Lung (tissue), 12 donors: Measurements from ENCODE around the gene SLC26A9. TPM values are rescaled to one million over a fixed set of nuclear protein-coding genes. Genes with fewer than 3 reads are reported as not detected.

Experiments
- ATAC-seq: fragments of 200-7000 bp; cut with Tn5 transposase; one replicate; pipeline ENCODE4 v1.9.1; 2020; ENCODE audit warnings: moderate number of reproducible peaks; ENCODE audit not compliant: insufficient read depth, low FRiP score
- DNase-seq, 3 donors: peaks; one replicate each; pipeline ENCODE4 v3.0.0-alpha.2; 2013 to 2017
- H3K27ac ChIP-seq, 2 donors: one replicate each; pipeline ENCODE4 v1.5.1; 2013; ENCODE audit warnings: mild to moderate bottlenecking in 2 of 2, moderate library complexity in 2 of 2, control low read depth in 1 of 2, inconsistent platforms in 1 of 2, low read depth in 1 of 2, low read length in 1 of 2
- H3K27me3 ChIP-seq, 3 donors: one replicate each; pipeline ENCODE4 v1.5.1; 2013; ENCODE audit warnings: low read length in 2 of 3; ENCODE audit not compliant: control insufficient read depth in 3 of 3, insufficient read depth in 3 of 3
- H3K36me3 ChIP-seq, 4 donors: one replicate each; pipeline ENCODE4 v1.5.1; 2013; ENCODE audit warnings: low read length in 4 of 4, mild to moderate bottlenecking in 1 of 4, moderate library complexity in 1 of 4; ENCODE audit not compliant: control insufficient read depth in 4 of 4, insufficient read depth in 4 of 4
- H3K4me1 ChIP-seq, 5 donors: one replicate each; pipeline ENCODE4 v1.5.1; 2013; ENCODE audit warnings: low read length in 5 of 5, mild to moderate bottlenecking in 2 of 5, moderate library complexity in 1 of 5; ENCODE audit not compliant: control insufficient read depth in 5 of 5, insufficient read depth in 5 of 5
- H3K4me3 ChIP-seq: one replicate; pipeline ENCODE4 v1.5.1; 2013; ENCODE audit warnings: mild to moderate bottlenecking, control low read depth, moderate library complexity
- H3K9ac ChIP-seq, 2 donors: one replicate each; pipeline ENCODE4 v1.5.1; 2013; ENCODE audit warnings: low read length in 2 of 2, control low read depth in 1 of 2; ENCODE audit not compliant: insufficient read depth in 1 of 2
- H3K9me3 ChIP-seq, 4 donors: one replicate each; pipeline ENCODE4 v1.5.1; 2013; ENCODE audit warnings: low read length in 3 of 4, mild to moderate bottlenecking in 1 of 4, moderate library complexity in 1 of 4; ENCODE audit not compliant: control insufficient read depth in 4 of 4, insufficient read depth in 3 of 4
- WGBS, 2 donors: extraction: QIAGEN DNeasy Blood & Tissue Kit; methylation state at CpG; one replicate each; pipeline ENCODE4 v1.1.7; 2013; 5-methylcytosine and 5-hydroxymethylcytosine counted together
- polyA plus RNA-seq, 2 donors: library from polyadenylated mRNA; stranded (reverse); fragments of 200-250 nt; gene quantifications; one replicate each; pipeline ENCODE4 v1.2.1, GENCODE V29; 2013
- total RNA-seq, 2 donors: library from RNA; depleted of rRNA in 1 of 2; stranded (reverse); fragments of >200 nt in 1 of 2; gene quantifications; one replicate each; pipeline ENCODE4 v1.2.1, GENCODE V29; 2014 to 2021
- TF ChIP-seq, protein P1 (sequence below): IDR thresholded peaks from 2 replicates; pipeline ENCODE4 v1.5.1; 2012; ENCODE audit warnings: mild to moderate bottlenecking; ENCODE audit errors: control extremely low read depth, extremely low read depth
- donor health status: control.
- donor health status: control.
- donor health status: Bipolar disorder and iron deficiency.
- donor health status: healthy.
- donor health status: DM: yes; HTN: yes; CAD: no.

Gene SLC26A9
- total and polyA plus RNA-seq, 4 donors, result 0.14 to 30.3 (median 15.8) TPM

DNA sequence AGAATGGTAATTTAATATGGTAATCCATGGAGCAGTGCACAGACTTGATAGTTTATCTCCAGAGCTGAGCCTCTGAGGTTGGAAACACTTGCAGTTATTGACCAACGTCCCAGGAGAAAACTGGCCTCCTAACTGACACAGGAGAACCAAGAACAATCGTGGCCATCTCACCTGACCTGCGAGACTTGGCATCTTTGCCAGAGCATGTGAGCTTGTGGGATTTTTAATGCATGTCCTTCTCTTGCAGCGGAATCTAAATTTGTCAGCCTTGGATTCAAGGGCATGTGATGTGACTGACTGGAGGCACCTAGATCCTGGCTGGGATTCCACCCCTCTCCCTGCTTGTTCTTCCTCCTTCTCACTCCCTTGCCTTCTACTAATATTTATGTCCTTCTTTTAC, 27.8 kb upstream of the SLC26A9 start:
- Histone ChIP-seq H3K27me3 (no peaks in the 10 kb centered on the region), H3K9me3 (peaks cover 0 to 8% (median 0%) of the 10 kb centered on the region in 4 donors), H3K27ac (no peak overlapping the region), H3K36me3 (no peaks in the 10 kb centered on the region), H3K4me3 (no peak overlapping the region), H3K4me1 (peaks cover 0 to 5% (median 0%) of the 10 kb centered on the region in 5 donors), H3K9ac (no peak overlapping the region)
- WGBS, 2 donors, result 86 to 92% methylated on average over 4 of the region's 4 CpGs
- no peak for ATAC-seq
- TF ChIP-seq, protein P1, sequence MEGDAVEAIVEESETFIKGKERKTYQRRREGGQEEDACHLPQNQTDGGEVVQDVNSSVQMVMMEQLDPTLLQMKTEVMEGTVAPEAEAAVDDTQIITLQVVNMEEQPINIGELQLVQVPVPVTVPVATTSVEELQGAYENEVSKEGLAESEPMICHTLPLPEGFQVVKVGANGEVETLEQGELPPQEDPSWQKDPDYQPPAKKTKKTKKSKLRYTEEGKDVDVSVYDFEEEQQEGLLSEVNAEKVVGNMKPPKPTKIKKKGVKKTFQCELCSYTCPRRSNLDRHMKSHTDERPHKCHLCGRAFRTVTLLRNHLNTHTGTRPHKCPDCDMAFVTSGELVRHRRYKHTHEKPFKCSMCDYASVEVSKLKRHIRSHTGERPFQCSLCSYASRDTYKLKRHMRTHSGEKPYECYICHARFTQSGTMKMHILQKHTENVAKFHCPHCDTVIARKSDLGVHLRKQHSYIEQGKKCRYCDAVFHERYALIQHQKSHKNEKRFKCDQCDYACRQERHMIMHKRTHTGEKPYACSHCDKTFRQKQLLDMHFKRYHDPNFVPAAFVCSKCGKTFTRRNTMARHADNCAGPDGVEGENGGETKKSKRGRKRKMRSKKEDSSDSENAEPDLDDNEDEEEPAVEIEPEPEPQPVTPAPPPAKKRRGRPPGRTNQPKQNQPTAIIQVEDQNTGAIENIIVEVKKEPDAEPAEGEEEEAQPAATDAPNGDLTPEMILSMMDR, result no peak
- DNase-seq, result no peak

DNA sequence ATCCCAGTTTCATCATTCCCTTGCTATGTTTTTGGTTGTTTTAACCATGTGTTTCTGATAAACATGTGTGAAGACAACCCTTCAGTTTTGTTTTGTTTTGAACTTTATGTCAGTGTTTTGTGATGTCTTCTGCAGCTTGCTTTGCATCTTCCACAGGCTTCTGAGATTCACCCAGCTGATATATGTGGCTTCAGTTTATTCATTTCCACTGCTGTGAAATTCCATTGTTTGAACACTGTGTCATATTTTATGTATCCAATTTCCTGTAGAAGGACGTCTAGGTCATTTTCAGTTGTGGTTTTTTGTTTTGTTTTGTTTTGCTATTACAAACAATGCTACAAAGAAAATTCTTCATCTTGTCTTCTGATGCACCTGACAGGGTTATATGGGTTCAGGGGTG, 27.2 kb upstream of the SLC26A9 start:
- Histone ChIP-seq H3K4me1 (peaks cover 0 to 4% (median 0%) of the 10 kb centered on the region in 5 donors), H3K27me3 (no peaks in the 10 kb centered on the region), H3K9me3 (peaks cover 0 to 8% (median 0%) of the 10 kb centered on the region in 4 donors), H3K27ac (no peak overlapping the region), H3K4me3 (no peak overlapping the region), H3K36me3 (no peaks in the 10 kb centered on the region), H3K9ac (no peak overlapping the region)
- WGBS, 2 donors, result 18 to 37% methylated on average over 1 of the region's 1 CpG
- TF ChIP-seq, protein P1, result no peak
- ATAC-seq, result no peak
- DNase-seq, result no peak

DNA sequence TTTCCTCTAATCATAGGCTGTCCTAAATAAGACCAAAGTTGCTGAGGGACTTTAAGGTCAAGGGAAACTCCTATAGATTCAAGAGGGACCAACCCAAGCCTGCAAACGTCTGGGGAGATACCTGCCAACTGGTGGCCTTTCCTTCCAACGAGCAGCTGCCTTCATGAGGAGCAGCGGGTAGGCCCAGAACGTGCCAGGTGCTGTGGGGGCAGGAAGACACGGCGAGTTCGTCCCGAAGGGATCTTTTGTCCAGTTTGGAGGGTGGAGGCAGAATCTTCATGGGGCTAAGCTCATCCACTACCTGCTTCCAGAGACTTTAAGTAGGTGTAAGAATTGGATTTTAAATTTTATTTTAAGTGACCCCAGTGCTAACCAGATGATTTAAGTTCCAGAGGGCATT, 26.0 kb upstream of the SLC26A9 start:
- Histone ChIP-seq H3K27ac (no peak overlapping the region), H3K4me1 (peaks cover 0 to 3% (median 0%) of the 10 kb centered on the region in 5 donors), H3K9me3 (peaks cover 0 to 5% (median 0%) of the 10 kb centered on the region in 4 donors), H3K9ac (no peak overlapping the region), H3K27me3 (no peaks in the 10 kb centered on the region), H3K36me3 (no peaks in the 10 kb centered on the region), H3K4me3 (no peak overlapping the region)
- 89 to 91% methylated on average over 8 of the region's 8 CpGs for WGBS, 2 donors
- TF ChIP-seq, protein P1, result no peak
- no peak for DNase-seq
- ATAC-seq, result no peak

DNA sequence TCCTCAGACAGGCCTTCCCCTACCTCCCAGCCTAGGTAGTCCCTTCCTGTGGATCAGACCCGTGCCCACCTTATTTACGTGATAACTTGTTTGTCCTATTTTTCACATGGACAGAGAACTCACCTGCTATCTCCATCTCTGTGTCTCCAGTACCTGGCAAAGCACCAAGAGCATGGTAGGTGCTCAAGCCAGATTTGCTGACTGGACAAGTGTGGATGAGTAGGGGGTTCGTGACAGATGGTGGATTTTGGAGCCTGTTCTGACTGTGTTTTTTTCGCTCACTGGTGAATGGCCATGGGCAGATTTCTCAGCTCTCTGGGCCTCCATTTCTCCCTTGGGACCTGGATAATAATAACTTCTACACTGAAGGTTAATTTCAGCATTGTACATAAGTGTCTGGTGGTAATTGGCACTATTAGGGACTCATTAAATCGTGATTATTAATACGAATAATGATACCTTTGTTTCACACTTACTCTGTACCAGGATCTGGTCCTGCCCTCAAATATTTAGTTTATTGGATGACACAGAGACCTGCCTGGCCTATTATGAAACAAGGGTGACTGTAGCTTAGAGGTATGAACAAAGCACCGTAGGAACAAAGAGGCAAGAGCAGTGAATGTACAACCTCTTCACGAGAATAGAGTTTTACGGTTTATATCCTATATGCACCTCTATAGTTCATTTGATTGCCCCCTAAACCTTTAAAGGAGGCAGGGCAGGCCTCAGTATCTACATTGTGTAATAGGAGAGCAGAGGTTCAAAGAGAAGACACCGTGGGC, 24.5 kb upstream of the SLC26A9 start:
- Histone ChIP-seq H3K36me3 (no peaks in the 10 kb centered on the region), H3K9ac (no peak overlapping the region), H3K27me3 (no peaks in the 10 kb centered on the region), H3K4me1 (peaks cover 0 to 3% (median under 1%) of the 10 kb centered on the region in 5 donors), H3K9me3 (no peaks in the 10 kb centered on the region), H3K4me3 (no peak overlapping the region), H3K27ac (no peak overlapping the region)
- 78 to 90% methylated on average over 10 of the region's 10 CpGs for WGBS, 2 donors
- ATAC-seq, result no peak
- TF ChIP-seq, protein P1, result no peak
- no peak for DNase-seq
